ENCODE data around the gene CFAP65. TPM values are rescaled to one million over a fixed set of nuclear protein-coding genes. Genes with fewer than 3 reads are reported as not detected.

CFAP65 gene
- total and polyA plus RNA-seq, 2 of the 13 experiments (the other 11 are each of a cell fraction or from before 2014, with no cell fraction given), result 0.05 TPM; not detected in 1

DNA sequence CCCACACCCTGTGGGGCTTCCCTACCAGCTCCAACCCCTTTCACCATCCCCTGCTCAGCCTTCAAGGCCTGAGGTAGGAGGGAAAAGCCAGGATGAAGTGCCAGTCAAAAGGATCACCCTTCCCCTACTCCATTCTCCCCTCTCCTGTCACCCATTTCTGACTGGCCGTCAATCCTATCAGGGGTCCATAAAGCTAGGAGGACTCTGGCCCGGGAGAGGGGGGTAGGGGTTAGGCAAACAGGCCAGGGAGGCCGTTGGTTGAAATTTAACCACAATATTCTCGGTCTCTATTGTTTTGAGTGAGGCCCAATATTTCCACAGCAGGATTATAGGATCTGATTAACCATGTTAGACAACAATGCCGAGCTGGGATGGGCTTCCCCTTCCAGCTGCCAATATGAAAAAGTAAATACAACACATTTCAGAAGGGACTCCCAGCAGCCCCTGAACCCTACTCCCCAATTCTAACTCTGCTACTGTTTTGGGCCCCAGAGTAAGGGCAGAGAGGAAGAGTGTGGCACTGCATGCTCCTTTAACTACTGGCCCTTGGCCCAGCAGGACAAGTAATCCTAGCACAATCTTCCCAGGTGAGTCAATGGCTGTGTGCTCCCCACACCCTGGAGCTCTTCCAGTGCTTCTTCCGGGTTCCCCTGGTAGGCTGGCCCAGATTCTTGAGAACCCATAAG lies 30.0 kb upstream of the CFAP65 start (continued):
- TF ChIP-seq ZNF101 (CRISPR knock-in tag; IDR thresholded peaks at IDR 0.05; ENCODE audit: borderline replicate concordance, low read depth) (no peak), ZNF451 (CRISPR knock-in tag; IDR thresholded peaks at IDR 0.05) (peak; percentile 50; the same call in 1 of the 2 replicates), ZNF557 (CRISPR knock-in tag; IDR thresholded peaks at IDR 0.05) (no peak), SRSF9 (IDR thresholded peaks at IDR 0.05; ENCODE audit: borderline replicate concordance, insufficient read depth, low read depth, low read length, poor library complexity, severe bottlenecking) (no peak), KLF16 (CRISPR knock-in tag; IDR thresholded peaks at IDR 0.05) (no peak), ISL2 (CRISPR knock-in tag; IDR thresholded peaks at IDR 0.05) (peak; percentile 72; the same call in 1 of the 2 replicates), ZNF569 (CRISPR knock-in tag; IDR thresholded peaks at IDR 0.05; ENCODE audit: borderline replicate concordance) (no peak), MBNL3 (CRISPR knock-in tag; conservative IDR thresholded peaks at IDR 0.05) (no peak), ZNF274 (CRISPR knock-in tag; IDR thresholded peaks at IDR 0.05) (no peak), ZNF121 (CRISPR knock-in tag; IDR thresholded peaks at IDR 0.05) (no peak), SALL2 (CRISPR knock-in tag; IDR thresholded peaks at IDR 0.05) (no peak), ZNF773 (CRISPR knock-in tag; IDR thresholded peaks at IDR 0.05; ENCODE audit: borderline replicate concordance) (no peak), KLF12 (CRISPR knock-in tag; IDR thresholded peaks at IDR 0.05; ENCODE audit: borderline replicate concordance) (no peak), ZNF570 (CRISPR knock-in tag; IDR thresholded peaks at IDR 0.05; ENCODE audit: borderline replicate concordance) (no peak), CENPT (CRISPR knock-in tag; IDR thresholded peaks at IDR 0.05; ENCODE audit: low read depth) (no peak), RXRB (CRISPR knock-in tag; IDR thresholded peaks at IDR 0.05; ENCODE audit: borderline replicate concordance) (peak; percentile 84), ZNF160 (CRISPR knock-in tag; IDR thresholded peaks at IDR 0.05) (0 out of 2 replicates have a peak, but pooled peaks have one; percentile 32), TGIF2 (CRISPR knock-in tag; IDR thresholded peaks at IDR 0.05) (no peak), ZNF614 (CRISPR knock-in tag; IDR thresholded peaks at IDR 0.05; ENCODE audit: borderline replicate concordance) (0 out of 2 replicates have a peak, but pooled peaks have one; percentile 23), ASH2L (IDR thresholded peaks at IDR 0.05; ENCODE audit: insufficient read length, low read depth, low read length) (peak; percentile 80)
- TF ChIP-seq, protein P1, sequence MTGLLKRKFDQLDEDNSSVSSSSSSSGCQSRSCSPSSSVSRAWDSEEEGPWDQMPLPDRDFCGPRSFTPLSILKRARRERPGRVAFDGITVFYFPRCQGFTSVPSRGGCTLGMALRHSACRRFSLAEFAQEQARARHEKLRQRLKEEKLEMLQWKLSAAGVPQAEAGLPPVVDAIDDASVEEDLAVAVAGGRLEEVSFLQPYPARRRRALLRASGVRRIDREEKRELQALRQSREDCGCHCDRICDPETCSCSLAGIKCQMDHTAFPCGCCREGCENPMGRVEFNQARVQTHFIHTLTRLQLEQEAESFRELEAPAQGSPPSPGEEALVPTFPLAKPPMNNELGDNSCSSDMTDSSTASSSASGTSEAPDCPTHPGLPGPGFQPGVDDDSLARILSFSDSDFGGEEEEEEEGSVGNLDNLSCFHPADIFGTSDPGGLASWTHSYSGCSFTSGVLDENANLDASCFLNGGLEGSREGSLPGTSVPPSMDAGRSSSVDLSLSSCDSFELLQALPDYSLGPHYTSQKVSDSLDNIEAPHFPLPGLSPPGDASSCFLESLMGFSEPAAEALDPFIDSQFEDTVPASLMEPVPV (CRISPR knock-in tag; IDR thresholded peaks at IDR 0.05), result 0 out of 2 replicates have a peak, but pooled peaks have one; percentile 87
- TF ChIP-seq, protein P2, sequence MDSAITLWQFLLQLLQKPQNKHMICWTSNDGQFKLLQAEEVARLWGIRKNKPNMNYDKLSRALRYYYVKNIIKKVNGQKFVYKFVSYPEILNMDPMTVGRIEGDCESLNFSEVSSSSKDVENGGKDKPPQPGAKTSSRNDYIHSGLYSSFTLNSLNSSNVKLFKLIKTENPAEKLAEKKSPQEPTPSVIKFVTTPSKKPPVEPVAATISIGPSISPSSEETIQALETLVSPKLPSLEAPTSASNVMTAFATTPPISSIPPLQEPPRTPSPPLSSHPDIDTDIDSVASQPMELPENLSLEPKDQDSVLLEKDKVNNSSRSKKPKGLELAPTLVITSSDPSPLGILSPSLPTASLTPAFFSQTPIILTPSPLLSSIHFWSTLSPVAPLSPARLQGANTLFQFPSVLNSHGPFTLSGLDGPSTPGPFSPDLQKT (CRISPR knock-in tag; IDR thresholded peaks at IDR 0.05; ENCODE audit: borderline replicate concordance), result no peak
- TF ChIP-seq, protein P3, sequence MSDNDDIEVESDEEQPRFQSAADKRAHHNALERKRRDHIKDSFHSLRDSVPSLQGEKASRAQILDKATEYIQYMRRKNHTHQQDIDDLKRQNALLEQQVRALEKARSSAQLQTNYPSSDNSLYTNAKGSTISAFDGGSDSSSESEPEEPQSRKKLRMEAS (IDR thresholded peaks at IDR 0.05), result no peak
- TF ChIP-seq, protein P4, sequence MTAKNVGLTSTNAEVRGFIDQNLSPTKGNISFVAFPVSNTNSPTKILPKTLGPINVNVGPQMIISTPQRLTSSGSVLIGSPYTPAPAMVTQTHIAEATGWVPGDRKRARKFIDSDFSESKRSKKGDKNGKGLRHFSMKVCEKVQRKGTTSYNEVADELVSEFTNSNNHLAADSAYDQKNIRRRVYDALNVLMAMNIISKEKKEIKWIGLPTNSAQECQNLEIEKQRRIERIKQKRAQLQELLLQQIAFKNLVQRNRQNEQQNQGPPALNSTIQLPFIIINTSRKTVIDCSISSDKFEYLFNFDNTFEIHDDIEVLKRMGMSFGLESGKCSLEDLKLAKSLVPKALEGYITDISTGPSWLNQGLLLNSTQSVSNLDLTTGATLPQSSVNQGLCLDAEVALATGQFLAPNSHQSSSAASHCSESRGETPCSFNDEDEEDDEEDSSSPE (CRISPR knock-in tag; IDR thresholded peaks at IDR 0.05), result no peak
- TF ChIP-seq, protein P5, sequence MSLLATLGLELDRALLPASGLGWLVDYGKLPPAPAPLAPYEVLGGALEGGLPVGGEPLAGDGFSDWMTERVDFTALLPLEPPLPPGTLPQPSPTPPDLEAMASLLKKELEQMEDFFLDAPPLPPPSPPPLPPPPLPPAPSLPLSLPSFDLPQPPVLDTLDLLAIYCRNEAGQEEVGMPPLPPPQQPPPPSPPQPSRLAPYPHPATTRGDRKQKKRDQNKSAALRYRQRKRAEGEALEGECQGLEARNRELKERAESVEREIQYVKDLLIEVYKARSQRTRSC (CRISPR knock-in tag; IDR thresholded peaks at IDR 0.05; ENCODE audit: low read depth), result no peak

Measured in HepG2 (cell line).